IPS-18c (cell line): ENCODE measurements around the gene CELF4.

Experiments
- H3K4me3 ChIP-seq: 2 replicates; pipeline ENCODE4 v1.7.0; 2013; ENCODE audit warnings: low read depth, mild to moderate bottlenecking, low read length, moderate library complexity; ENCODE audit not compliant: insufficient read depth
- H3K9me3 ChIP-seq: one replicate; pipeline ENCODE4 v1.6.1; 2013; ENCODE audit warnings: mild to moderate bottlenecking, low read length, moderate library complexity; ENCODE audit not compliant: control insufficient read depth, insufficient read depth

CELF4 gene

GRCh38 chr18:37538526-37539205 lies 26.9 kb downstream of the CELF4 start:
- Histone ChIP-seq H3K9me3 (no peaks in the 10 kb centered on the region), H3K4me3 (no peak overlapping the region; the same call in 1 of the 2 replicates)

- Histone ChIP-seq H3K9me3 (no peaks in the 10 kb centered on the region), H3K4me3 (no peak overlapping the region)
These were observed 27.6 kb downstream of the CELF4 start for GRCh38 chr18:37537868-37538525.

GRCh38 chr18:37536656-37537055 lies 28.9 kb downstream of the CELF4 start:
- Histone ChIP-seq H3K4me3 (no peak overlapping the region), H3K9me3 (no peaks in the 10 kb centered on the region)

GRCh38 chr18:37535968-37536367 lies 29.6 kb downstream of the CELF4 start:
- Histone ChIP-seq H3K9me3 (no peaks in the 10 kb centered on the region), H3K4me3 (no peak overlapping the region)

GRCh38 chr18:37534627-37535026 lies 31.0 kb downstream of the CELF4 start:
- Histone ChIP-seq H3K4me3 (no peak overlapping the region), H3K9me3 (no peaks in the 10 kb centered on the region)

GRCh38 chr18:37533647-37534584 lies 31.7 kb downstream of the CELF4 start:
- Histone ChIP-seq H3K9me3 (no peaks in the 10 kb centered on the region), H3K4me3 (no peak overlapping the region)

GRCh38 chr18:37532917-37533316 lies 32.7 kb downstream of the CELF4 start:
- Histone ChIP-seq H3K4me3 (no peak overlapping the region), H3K9me3 (no peaks in the 10 kb centered on the region)

- no peaks in the 10 kb centered on the region for H3K9me3 ChIP-seq
These were observed 35.7 kb downstream of the CELF4 start for GRCh38 chr18:37529863-37530262.

GRCh38 chr18:37529296-37529695 lies 36.3 kb downstream of the CELF4 start:
- no peaks in the 10 kb centered on the region for H3K9me3 ChIP-seq
- no peak overlapping the region for H3K4me3 ChIP-seq

More at GRCh38 chr18:37529863-37530262, 35.7 kb downstream of the CELF4 start:
- no peak overlapping the region for H3K4me3 ChIP-seq

GRCh38 chr18:37527395-37527794 lies 38.2 kb downstream of the CELF4 start:
- Histone ChIP-seq H3K4me3 (no peak overlapping the region), H3K9me3 (no peaks in the 10 kb centered on the region)

GRCh38 chr18:37525262-37525585 lies 40.4 kb downstream of the CELF4 start:
- Histone ChIP-seq H3K4me3 (peak overlapping the region; percentile 37), H3K9me3 (no peaks in the 10 kb centered on the region)

- Histone ChIP-seq H3K9me3 (no peaks in the 10 kb centered on the region), H3K4me3 (peak overlapping the region; percentile 37)
These were observed 40.9 kb downstream of the CELF4 start for GRCh38 chr18:37524498-37525261.

- H3K4me3 ChIP-seq = no peak overlapping the region
- H3K9me3 ChIP-seq = no peaks in the 10 kb centered on the region
These were observed 41.5 kb downstream of the CELF4 start for GRCh38 chr18:37524139-37524497.

GRCh38 chr18:37521510-37522465 lies 43.8 kb downstream of the CELF4 start:
- Histone ChIP-seq H3K9me3 (no peaks in the 10 kb centered on the region), H3K4me3 (no peak overlapping the region)

- no peak overlapping the region for H3K4me3 ChIP-seq
- no peaks in the 10 kb centered on the region for H3K9me3 ChIP-seq
These were observed 45.1 kb downstream of the CELF4 start for GRCh38 chr18:37520508-37520907.

GRCh38 chr18:37519510-37520135 lies 46.0 kb downstream of the CELF4 start:
- Histone ChIP-seq H3K4me3 (no peak overlapping the region), H3K9me3 (no peaks in the 10 kb centered on the region)
